Measurements from ENCODE around the gene CA10.

GRCh38 chr17:51933647-51934046, 224.9 kb downstream of the CA10 start:
- TF ChIP-seq, protein P1, sequence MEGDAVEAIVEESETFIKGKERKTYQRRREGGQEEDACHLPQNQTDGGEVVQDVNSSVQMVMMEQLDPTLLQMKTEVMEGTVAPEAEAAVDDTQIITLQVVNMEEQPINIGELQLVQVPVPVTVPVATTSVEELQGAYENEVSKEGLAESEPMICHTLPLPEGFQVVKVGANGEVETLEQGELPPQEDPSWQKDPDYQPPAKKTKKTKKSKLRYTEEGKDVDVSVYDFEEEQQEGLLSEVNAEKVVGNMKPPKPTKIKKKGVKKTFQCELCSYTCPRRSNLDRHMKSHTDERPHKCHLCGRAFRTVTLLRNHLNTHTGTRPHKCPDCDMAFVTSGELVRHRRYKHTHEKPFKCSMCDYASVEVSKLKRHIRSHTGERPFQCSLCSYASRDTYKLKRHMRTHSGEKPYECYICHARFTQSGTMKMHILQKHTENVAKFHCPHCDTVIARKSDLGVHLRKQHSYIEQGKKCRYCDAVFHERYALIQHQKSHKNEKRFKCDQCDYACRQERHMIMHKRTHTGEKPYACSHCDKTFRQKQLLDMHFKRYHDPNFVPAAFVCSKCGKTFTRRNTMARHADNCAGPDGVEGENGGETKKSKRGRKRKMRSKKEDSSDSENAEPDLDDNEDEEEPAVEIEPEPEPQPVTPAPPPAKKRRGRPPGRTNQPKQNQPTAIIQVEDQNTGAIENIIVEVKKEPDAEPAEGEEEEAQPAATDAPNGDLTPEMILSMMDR (conservative IDR thresholded peaks at IDR 0.05; ENCODE audit: low read depth, low read length): no peak
- TF ChIP-seq EZH2 (IDR thresholded peaks at IDR 0.05; ENCODE audit: borderline replicate concordance, low read depth, low read length, poor library complexity, severe bottlenecking): no peak

Measured in A673 (cell line).